MV-4-11 (cell line): ENCODE measurements around the gene TGFB1.
"Not testable (repeated sequence)": the region's sequence is repeated elsewhere in the genome, so short reads cannot be mapped to it uniquely, and the experiment has no call there.

Source experiments
- DNase-seq: peaks from one replicate; lab custom pipeline; 2025; lab: John Stamatoyannopoulos, UW

Gene TGFB1

DNA sequence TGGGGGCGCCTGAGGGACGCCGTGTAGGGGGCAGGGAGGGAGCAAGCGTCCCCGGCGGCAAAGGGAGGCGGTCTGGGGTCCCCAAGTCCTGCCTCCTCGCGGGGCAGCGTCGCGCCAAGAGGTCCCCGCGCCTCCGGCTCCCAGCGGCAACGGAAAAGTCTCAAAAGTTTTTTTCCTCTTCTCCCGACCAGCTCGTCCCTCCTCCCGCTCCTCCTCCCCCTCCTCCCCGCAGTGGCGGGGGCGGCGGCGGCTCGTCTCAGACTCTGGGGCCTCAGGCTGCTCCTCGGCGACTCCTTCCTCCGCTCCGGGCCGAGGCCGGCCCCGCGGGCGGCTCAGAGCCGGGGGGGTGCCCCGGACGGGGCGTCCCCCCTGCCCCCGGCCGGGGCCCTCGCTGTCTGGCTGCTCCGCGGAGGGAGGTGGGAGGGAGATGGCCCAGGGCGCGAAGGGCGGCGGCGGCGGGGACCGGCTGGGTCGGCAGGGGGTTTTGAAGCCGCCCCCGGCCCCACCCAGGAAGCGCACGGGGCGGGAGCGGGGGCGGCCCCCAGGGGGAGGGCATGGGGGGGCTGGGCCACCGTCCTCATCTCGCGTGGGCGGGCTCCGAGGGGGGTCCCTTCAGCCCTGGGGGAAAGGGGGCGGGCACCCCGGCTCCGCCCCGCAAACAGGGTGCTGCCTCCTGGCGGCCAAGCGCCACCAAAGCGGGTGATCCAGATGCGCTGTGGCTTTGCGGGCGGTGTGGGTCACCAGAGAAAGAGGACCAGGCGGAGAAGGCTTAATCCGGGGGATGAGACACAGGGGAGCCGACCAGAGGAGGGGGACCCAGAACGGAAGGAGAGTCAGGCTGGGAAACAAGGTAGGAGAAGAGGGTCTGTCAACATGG lies at the start of gene TGFB1:
TGFB1 (minus strand) TSS at position 457 of the 877 bp plus-strand sequence. CDS start 878 bp downstream, outside the sequence.
- peak; percentile 91 for DNase-seq

DNA sequence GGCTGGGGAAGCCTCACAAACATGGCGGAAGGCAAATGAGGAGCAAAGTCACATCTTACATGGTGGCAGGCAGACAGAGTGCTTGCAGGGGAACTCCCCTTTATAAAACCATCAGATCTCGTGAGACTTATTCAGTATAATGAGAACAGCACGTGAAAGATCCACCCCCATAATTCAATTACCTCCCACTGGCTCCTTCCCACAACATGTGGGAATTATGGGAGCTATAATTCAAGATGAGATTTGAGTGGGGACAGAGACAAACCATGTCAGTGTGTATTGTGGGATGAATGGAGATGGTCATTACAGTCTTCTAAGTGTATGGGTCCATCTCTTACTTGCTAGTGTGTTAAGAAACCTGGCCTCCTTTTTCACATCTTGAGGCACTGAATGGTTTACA lies 48.3 kb upstream of the TGFB1 start:
- DNase-seq: no peak

GRCh38 chr19:41401483-41401882 lies 47.8 kb upstream of the TGFB1 start:
- DNase-seq: no peak

DNA sequence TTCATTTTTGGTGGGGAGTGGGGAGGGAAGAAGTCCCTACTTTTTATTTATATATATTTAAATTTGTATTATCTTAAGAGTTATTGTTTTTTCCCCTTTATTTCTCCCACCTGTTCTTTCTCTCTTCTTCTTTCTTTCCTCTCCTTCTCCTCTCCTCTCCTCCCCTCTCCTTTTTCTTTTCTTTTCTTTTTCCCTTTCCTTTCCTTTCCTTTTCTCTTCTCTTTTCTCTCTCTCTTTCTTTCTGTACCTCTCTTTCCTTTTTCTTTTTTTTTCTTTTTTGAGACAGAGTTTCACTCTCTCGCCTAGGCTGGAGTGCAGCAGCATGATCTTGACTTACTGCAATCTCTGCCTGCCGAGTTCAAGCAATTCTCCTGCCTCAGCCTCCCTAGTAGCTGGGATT lies 45.8 kb upstream of the TGFB1 start:
- no peak for DNase-seq

DNA sequence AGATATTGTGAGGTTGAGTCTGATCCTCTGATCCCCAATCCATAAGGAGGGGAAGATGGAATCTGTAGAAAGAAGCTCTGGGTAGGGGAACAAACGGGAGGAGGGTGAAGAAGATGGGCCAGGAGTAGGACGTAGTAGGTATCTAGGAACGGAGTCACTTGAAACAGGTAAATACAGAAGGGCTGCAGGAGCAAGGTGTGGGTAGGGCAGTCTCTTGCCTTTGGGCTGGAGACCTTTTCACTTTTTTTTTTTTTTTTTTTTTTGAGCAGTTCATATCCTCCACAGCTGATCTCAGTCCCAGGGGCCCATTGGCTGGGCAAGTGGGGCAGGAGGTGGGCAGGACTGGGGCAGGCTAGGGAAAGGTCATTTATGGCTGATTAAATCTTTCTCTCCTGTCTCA lies 45.4 kb upstream of the TGFB1 start:
- DNase-seq: no peak

DNA sequence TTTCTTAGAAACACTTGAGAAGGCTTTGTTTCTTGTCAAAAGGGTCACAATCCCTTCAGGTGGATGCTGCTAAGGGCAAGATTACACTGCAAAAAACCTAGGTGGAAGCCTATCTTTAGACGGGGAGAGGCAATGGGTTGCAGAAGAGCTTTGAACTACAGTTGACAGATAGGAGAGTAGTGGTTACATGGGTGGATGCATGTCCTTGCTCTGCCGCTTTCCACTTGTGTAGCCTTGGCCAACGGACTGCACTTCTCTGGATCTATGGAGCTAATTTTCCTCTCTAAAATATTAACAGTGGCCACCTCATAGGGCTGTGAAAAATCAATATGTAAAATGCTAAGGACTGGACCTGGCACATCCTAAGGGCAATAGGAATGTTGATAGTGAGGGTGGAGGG lies 44.9 kb upstream of the TGFB1 start:
- DNase-seq: no peak

- peak; percentile 21 for DNase-seq
Observed at GRCh38 chr19:41398050-41398418, 44.3 kb upstream of the TGFB1 start.

DNA sequence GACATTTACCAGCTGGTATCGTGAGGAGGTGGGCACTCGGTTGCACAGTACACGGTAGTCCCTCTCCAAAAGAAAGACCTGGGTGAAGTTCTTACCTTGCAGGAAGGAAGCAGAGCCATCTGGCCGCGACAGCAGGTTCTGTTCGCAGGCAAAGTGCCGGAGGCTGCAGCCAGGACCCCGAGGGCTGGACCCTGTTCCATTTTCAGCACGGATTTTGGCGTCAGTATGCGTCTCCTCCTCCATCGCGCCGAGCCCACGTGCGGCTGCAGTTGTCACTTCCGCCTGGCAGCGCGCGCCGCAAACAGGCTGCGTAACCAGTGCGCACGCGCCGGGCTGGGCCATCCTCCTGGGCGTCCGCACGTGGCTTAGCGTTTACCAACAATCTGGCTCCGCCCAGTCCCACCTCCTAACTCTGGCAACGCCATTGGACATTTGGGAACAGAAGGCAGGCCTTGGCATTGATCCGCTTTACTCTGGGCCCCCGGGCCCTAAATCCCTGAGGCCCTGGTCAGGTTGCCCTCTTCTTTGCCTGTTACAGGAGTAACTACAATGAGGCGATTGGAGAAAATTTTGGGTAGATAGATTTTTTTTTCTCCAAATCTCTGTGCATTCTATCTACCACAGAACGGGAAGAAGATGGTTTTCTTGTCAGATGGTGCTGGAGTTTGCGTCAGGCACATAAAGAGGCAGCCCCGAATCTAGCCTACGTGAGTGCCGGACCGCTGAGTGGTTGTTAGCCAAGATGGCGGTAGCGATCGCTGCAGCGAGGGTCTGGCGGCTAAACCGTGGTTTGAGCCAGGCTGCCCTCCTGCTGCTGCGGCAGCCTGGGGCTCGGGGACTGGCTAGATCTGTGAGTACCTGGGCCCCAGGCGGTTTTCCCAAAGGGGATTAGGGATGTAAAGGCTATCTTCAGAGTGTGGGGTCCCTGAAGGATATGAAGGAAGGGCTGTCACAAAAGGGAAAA lies 43.6 kb upstream of the TGFB1 start, which contains the start of the genes BCKDHA and EXOSC5:
BCKDHA (plus strand) TSS at position 733 of the 964 bp plus-strand sequence; CDS start at position 743, 10 bp downstream.
EXOSC5 (minus strand) TSS at position 274 of the 964 bp plus-strand sequence; CDS start at position 243, 31 bp downstream.
- peak; percentile 100 for DNase-seq

GRCh38 chr19:41395355-41395754 lies 41.6 kb upstream of the TGFB1 start:
- peak; percentile 43 for DNase-seq

- DNase-seq: no peak
Observed at GRCh38 chr19:41392775-41393174, 39.1 kb upstream of the TGFB1 start.

DNA sequence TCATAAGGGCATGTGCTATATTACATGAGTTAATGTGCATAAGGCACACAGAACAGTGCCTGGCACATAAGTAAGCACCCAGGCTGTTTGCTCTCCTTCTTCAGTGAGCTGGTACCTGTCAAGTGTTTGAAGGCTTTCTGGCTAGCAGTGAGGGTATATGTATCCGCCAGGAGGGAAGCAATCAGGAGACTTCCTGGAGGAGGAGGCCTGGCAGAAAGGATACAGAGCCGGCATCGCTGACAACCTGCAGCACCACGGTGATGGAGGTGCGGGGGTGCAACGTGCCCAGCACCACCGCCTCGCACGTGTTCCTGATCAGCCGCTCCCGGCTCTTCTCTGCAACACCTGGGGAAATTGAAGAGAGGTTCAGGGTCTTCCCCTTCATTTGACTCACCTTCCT lies 37.9 kb upstream of the TGFB1 start:
- DNase-seq: no peak

DNA sequence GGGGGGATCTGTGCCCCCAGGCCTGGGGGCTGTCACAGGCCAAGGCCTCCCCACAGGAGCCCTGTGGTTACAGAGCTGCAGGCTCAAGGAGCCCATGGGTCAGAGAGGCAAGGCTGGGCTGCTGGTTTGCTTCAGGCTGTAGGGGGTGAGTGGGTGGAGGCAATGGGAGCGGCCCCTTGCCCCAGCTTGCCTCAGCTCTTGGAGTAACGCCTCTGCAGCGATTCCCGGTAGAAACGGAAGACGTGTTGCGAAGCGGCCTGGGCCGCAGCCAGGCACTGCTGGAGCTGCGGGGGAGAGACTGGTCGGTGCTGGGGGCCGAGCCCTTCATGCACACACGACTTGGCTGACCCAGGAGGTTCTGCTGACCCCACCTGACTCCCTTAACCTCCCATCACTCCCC lies 32.7 kb upstream of the TGFB1 start:
- no peak for DNase-seq

DNA sequence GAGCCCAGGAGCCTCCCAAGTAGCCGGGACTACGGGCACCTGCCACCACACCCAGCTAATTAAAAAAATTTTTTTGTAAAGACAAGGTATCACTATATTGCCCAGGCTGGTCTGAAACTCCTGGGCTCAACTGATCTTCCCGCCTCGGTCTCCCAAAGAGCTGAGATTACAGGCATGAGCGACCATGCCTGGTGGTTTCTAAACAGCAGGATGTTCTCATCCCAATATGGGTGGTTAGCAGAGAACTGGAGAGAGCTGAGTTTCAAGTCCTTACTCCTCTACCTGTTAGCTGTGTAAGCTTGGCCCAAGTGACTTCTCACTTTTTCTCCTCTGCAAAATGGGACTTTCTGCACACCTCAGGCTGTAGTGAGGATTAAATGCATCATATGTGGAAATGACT lies 30.6 kb upstream of the TGFB1 start:
- DNase-seq: no peak

- not testable (repeated sequence) for DNase-seq
Observed at GRCh38 chr19:41381536-41381935, 27.8 kb upstream of the TGFB1 start.

- DNase-seq: peak; percentile 40
Observed at GRCh38 chr19:41377977-41378709, 24.4 kb upstream of the TGFB1 start.

DNA sequence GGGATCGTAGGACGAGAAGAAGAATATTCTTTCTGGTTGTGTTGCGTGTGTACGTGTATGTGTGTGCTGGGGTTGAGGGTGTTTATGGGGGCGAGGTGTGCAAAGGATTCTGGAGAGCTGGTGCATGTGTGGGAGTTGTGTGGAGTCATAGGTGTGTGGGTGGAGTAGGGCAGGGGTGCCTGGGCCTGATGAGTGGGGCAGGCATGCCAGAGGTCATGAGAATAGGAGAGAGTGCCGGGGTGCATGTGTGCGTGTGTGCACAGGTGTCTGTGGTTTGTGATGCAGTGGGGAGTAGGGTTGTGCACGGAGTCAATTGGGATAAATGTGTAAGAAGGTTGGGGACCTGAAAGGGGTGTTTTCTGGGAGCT lies 23.3 kb upstream of the TGFB1 start:
- no peak for DNase-seq

DNA sequence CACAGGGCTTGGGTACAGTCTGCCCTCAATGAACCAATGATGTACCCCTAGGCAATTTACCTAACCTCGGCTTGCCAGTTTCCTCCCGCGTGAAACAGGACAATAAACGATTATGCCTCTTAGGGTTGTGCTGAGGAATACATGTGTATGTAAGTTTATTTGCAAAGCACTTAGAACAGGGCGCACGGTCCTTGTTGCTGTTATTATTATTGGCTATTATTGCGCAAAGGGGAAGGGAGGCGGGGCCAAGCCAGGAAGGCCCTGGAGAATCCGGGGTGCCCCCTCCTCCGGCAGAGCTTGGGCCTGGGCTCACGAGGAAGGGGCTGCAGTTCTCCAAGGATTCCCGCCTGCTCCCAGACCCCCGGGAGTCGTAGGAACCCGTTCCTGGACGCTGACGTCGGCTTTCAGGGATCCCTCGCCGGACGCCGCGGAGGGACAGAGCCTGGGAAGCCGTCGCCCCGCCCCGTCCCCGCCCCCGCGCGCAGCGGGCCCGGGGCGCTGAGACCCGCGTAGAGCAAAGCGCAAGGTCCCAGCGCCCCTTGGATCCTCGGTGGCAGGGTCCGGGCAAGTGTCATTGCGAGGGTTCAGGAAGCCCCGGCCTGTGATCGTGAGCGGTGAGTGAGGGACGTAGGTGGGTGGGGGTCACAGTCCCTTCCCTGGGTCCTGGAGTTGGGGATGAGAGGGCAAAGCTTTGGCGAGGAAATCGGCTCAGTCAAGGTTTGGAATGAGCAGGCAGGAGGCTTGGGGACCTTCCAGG lies 22.7 kb upstream of the TGFB1 start, which contains the start of gene TMEM91:
TMEM91 (plus strand) TSS at position 293 of the 757 bp plus-strand sequence. CDS start 1,777 bp downstream, outside the sequence.
- DNase-seq: peak; percentile 50

- DNase-seq: no peak
Observed at GRCh38 chr19:41373993-41374392, 20.3 kb upstream of the TGFB1 start.

GRCh38 chr19:41372501-41372900 lies 18.8 kb upstream of the TGFB1 start:
- no peak for DNase-seq

DNA sequence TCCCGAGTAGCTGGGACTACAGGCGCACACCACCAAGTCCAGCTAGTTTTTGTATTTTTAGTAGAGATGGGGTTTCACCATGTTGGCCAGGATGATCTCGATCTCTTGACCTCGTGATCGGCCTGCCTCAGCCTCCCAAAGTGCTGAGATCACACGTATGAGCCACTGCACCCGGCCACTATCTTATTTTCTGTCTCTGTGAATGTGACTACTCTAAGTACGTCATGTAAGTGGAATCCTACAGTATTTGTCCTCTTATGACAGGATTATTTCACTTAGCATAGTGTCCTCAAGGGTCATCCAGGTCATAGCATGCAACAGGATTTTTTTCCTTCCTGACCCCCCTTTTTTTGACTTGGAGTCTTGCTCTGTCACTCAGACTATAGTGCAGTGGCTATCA lies 17.8 kb upstream of the TGFB1 start:
- DNase-seq: no peak

GRCh38 chr19:41371119-41371518 lies 17.4 kb upstream of the TGFB1 start:
- DNase-seq: not testable (repeated sequence)
